Kidney glomerular epithelial cell (primary cell): Measurements from ENCODE around the gene MBTPS2.

ENCODE experiments used
- DNase-seq: peaks from one replicate; lab custom pipeline; 2025; lab: John Stamatoyannopoulos, UW

Gene MBTPS2

GRCh38 chrX:21934414-21934813, 95.0 kb downstream of the MBTPS2 start:
- DNase-seq, result no peak
